Activated gamma-delta T cell treated with anti-CD3 and anti-CD28 coated beads, Interleukin-2, amount 50 U/mL, for 16 hours (primary cell): ENCODE measurements around the gene CRISP1.
"Not testable (repeated sequence)": the region's sequence is repeated elsewhere in the genome, so short reads cannot be mapped to it uniquely, and the experiment has no call there.

Source experiments
- DNase-seq: peaks from one replicate; pipeline ENCODE4 v3.0.0-alpha.2; 2020; ENCODE audit warnings: low read depth

CRISP1 gene

DNA sequence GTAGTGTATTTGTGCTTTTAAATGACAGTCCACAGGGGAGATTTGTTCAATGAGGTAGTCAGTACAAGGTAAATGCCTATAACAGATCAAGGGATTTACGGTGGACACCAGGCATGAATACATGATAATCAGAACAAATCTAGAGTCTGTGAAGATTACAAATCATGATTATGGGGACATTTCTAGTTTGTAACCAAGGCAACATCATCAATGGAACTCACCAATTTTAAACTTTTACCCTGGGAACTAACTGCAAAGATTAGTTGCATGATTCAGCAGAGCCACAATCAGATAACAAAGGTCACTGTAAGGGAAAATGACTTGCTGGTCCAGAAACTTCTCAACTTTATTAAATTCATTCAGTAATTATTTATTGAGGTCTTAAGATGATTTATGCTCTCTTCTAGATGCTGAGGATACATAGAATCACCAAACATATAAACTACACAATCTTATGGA lies at the start of gene CRISP1:
Gene CRISP1 (minus strand): TSS at position 51 of the 459 bp plus-strand sequence. CDS start 9,135 bp downstream, outside the sequence.
- DNase-seq: no peak

GRCh38 chr6:49915035-49915434 lies 48.7 kb upstream of the CRISP1 start:
- no peak for DNase-seq

- DNase-seq: no peak
These were observed 47.5 kb upstream of the CRISP1 start for GRCh38 chr6:49913636-49914375.

DNA sequence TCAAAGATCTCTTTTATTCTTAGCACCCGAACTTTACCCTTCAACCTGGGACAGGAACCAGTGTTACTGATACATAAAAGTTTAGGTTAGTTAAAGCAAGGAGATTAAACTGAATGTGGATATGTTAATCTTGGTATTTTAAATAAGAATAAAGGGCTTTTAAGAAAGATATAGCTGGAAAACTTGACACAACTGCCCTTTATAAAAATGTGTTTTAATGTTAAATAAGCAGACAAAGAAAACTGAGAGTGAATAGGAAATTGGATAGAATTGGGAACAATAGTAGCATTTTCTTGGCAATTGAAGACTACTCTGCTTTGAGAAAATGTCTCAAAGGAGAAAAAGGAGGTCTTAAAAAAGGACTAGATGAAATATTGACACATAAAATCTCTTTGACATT lies 45.9 kb upstream of the CRISP1 start:
- no peak for DNase-seq

DNA sequence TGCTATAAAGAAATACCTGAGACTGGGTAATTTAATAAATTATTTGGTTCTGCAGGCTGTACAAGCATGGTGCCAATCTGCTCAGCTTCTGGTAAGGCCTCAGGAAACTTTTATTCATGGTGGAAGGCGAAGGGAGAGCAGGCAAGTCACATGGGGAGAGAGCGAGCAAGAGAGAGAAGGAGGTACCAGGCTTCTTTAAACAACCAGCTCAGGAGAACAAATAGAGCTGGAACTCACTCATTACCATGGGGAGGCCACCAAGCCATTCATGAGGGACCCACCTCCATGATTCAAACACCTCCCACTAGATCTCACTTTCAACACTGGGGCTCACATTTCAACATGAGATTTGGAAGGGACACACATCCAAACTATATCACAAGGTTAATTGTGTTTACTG lies 44.9 kb upstream of the CRISP1 start:
- DNase-seq: no peak

- DNase-seq: no peak
These were observed 43.2 kb upstream of the CRISP1 start for GRCh38 chr6:49909563-49909962.

- no peak for DNase-seq
These were observed 40.2 kb upstream of the CRISP1 start for GRCh38 chr6:49906526-49906925.

DNA sequence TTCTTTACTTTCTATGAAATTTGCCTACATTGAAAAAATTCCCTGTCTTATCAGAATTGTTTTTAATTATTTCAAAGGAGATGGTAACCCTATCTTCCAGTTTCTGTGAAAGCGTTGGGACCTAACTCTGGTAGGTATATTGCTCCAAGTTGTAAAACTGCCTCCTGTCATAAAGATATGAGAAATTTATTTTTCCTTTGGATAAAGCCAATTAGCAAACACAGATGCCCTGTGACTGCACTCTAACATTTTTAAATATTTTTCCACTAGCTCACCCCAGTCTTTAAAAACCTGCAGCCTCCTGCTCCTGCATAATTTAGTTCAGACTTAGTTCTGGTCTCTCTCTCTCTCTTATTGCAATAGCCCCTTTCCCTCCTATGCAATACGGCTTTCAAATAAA lies 39.0 kb upstream of the CRISP1 start:
- DNase-seq: no peak

DNA sequence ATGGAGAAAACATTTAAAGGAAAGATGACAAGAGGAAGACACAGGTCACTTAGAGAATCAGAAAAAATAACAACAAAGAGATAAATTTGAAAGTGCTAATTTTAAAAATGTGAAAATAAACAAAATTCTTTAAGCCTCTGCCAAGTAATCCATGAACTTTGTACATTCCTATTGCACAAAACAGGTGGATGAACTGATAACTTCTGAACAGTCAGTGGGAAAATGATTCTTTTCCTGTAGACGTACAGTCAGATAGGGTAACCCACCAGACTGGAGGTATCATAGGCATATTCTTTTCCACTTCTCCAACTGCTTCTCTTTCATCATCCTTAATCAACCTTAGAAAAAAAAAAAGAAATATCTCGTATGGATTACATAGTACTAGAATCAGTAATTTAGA lies 36.5 kb upstream of the CRISP1 start:
- no peak for DNase-seq

DNA sequence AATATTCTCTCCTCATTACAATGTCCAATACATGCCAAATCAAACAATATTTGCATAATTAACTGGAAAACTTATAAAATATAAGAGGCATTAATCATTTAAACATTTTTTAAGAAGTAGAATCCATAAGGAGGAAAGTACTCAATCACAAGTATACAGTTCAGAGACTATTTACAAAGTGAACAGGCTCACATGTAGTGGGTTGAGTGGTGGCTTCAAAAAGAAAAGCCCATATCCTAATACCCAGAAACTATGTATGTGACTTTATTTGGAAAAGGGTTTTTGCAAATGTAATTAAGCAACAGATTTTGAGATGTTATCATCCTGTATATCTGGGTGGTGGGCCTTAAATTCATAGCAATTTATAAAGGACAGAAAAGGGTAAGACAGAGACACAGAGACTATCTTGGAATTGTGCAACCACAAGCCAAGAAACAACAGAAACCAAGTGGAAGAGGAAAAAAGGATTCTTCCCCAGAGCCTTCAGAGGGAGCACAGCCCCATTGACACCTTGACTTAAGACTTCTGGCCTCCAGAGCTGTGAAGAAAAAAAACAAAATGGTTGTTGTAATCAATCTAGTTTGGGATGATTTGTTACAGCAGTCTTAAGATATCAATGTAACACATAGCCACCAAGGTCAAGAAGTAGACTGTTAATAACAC lies 32.7 kb upstream of the CRISP1 start:
- no peak for DNase-seq

- DNase-seq: not testable (repeated sequence)
These were observed 29.2 kb upstream of the CRISP1 start for GRCh38 chr6:49895553-49895952.

GRCh38 chr6:49892280-49892679 lies 25.9 kb upstream of the CRISP1 start:
- no peak for DNase-seq

GRCh38 chr6:49890988-49891387 lies 24.7 kb upstream of the CRISP1 start:
- no peak for DNase-seq

DNA sequence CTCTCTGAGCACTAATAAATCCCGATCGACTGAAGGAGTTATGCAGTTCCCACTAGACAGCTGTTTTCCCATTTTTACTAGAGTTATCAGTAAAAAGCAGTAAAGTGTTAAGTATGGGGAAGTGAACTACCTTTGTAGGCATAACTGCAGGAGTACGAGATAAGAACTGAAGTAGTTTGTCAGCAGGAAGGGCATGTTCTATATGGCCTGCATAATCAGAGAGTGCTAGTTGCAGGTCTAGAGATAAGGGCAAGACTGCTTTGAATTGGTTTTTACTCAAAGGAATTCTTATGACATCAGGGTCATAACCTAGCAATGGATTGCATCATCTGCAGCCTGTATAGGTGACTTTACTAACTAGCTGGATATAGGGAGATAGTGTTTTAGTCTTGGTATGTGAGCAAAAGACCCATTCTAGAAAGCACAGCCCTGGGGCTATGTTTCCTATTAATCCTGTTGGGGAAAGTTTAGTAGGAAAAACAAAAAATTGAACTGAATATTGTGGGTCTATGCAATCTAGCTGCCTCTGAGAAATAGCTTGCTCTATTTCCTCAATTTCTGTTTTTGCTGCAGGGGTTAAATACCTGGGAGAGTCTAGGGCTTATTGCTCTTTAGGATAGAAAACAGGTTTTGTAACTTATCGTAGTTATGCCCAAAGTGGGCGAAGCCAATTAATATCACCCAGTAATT lies 22.6 kb upstream of the CRISP1 start:
- DNase-seq: no peak

- DNase-seq: no peak
These were observed 2.7 kb upstream of the CRISP1 start for GRCh38 chr6:49868951-49869529.

DNA sequence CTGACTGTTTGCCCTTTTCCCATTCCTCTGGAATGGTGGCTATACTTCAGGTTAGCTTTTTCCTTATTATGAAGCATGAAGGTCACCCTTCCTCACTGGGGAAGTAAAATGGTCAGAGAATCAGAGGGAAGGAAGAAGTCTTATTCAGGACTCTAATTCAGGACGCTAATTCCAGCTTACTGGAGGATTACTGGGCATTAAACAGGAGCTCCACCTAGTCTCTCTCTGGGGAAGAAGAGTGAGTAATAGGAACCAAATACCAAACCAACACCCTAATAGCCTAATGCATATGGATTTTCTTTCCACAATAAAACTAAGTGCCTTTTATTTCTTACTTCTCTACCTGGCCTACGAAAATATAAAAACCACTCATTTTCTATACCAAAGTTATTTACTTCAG lies 10.1 kb downstream of the CRISP1 start:
- DNase-seq: no peak

DNA sequence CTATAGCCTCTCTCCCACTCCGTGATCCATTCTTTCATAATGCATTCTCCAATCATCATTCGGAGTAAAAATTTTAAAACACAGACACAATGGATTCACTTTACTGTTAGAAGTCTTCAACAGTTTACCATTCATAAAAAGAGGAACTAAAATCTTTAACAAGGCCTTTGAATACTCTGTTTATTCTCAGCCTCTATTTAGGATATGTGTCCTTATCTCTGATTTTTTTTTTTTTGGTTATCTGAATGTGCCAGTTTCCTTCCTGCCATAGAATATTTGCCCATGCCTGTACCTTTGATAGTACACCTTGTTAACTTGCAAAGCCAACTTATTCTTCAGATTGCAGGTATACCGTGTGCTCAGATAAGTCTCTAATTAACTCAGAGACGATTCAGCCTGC lies 11.1 kb downstream of the CRISP1 start:
- no peak for DNase-seq

- DNase-seq: no peak
These were observed 13.4 kb downstream of the CRISP1 start for GRCh38 chr6:49852975-49853374.

GRCh38 chr6:49849213-49849907 lies 17.0 kb downstream of the CRISP1 start:
- DNase-seq: no peak

- no peak for DNase-seq
These were observed 18.7 kb downstream of the CRISP1 start for GRCh38 chr6:49847673-49848072.

DNA sequence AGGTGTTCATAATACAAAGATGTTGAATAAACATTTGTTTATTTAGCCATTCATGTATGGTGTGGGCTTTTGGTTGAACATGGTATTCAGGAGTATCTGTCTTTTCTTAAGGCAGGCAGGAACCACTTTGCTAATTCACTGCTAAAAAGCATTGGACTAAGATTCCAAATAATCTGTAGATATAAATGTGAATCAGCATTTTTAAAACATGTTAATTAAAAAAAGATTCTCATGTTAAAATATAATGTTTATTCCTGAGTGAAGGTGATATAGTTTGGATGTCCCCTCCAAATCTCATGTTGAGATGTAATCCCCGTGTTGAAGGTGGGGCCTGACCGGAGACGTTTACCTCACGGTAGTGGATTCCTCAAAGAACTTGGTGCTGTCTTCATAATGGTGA lies 19.3 kb downstream of the CRISP1 start:
- no peak for DNase-seq

DNA sequence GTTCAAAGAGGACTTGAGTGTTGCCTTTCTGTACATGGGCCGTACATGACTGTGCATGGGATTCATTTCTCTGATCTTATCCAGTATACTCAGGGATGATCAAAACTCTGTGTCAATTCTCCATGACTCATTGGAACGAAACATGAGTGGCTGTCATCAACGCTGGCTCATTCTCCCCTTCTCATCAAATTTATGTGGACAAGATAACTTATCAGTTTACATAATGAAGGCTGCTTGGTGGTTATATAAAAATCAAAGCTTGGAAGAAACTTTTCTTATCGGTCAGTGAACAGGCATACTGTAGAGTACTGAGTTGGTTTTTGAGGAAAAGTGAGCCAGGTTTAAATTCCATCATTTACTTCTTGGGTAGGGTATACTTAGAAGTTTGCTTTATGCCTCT lies 24.9 kb downstream of the CRISP1 start:
- no peak for DNase-seq
